ENCODE data around the gene TSPAN9.

TSPAN9 gene

GRCh38 chr12:3250576-3250975 lies 173.4 kb downstream of the TSPAN9 start:
- no peak for DNase-seq (ENCODE audit: low read depth)

DNA sequence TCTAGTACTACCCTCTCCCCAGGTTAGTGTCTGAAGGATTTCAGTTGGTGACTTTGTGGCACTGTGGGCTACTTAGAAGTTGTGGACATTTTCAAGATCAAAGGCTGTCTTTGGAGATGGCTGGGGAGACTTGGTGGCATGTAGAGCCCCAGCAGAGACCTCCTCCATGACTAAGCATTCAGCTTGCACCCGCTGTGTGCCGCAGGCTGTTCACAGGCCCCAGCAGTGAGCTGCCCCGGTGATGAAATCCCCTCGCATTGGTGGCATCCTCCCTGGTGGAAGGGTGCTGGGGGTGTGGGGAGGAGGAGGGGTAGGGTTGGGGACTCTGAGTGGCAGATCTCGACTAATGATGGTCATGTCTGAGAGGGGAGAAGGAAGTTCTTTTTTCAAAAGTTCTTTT lies 173.9 kb downstream of the TSPAN9 start:
- no peak for DNase-seq (ENCODE audit: low read depth)

DNA sequence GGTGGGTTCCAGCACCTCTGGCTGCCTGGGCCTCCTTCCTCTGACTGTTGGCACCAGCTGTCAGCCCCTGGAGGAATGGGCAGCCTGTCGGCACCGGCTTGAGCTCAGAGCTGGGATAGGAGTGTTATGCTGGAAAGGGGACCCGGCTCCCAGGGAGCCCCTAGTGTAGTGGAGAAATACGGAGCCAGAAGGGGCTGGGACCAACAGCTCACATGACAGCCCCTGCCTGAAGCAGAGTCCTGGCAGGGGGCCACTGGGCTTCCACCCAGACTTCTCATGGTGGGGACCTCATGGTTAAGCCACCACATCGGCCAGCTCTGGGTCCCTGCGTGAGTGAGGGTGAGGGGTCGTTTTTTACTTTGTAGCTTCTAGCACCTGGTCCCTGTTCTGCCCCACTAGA lies 174.5 kb downstream of the TSPAN9 start:
- no peak for DNase-seq (ENCODE audit: low read depth)

DNA sequence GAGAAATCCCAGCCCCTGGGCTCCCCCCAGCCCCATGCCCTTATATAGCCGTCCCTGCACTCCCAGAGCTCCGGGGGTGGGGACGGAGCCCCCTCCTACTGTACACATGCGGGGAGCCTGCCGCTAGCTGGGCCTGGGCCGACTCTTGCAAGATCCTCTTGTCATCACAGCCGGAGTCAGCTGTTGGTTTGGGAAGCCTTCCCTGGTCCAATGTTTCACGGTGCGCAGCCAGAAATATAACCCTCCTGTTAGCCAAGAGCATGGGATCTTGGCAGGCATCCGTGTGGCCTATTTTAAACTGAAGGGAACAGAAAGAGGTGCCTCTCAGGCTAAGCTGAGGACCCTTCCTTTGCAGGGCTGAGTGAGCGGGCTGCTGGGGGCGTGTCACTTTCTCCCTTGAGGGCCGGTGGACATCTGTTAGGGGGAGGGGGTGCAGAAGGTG lies 175.3 kb downstream of the TSPAN9 start:
- no peak for DNase-seq (ENCODE audit: low read depth)

DNA sequence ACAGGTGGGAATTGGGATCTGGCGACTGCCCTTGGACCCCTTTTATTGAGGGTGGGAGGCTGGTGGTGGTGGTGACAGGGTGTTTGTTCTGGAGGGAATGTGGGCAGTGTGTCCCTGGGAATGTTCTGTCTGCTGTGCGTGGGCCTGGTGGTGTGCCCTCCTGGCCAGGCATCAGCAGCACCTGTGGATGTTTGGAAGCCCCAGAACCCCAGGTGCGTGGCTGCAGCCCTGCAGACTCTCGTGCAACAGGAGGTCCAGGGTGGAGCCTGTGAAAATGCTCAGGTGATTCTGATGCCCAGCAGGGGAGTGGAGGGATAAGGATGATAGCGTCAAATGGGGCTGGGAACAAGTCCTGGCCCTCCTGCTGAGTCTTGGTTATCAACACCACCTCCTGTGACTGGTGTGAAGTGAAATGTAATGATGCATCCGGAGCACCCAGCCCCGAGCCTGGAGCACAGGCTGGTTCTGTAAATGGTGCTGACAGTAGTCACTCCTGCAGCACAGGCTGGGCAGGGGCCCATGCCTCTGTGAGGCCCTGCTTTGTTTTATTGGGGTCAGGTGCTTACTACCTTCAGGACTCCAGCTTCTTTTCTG lies 176.6 kb downstream of the TSPAN9 start:
- no peak for DNase-seq (ENCODE audit: low read depth)

- DNase-seq (ENCODE audit: low read depth) = no peak
Observed at GRCh38 chr12:3255057-3255456, 177.9 kb downstream of the TSPAN9 start.

- DNase-seq (ENCODE audit: low read depth) = no peak
Observed at GRCh38 chr12:3256103-3256631, 179.0 kb downstream of the TSPAN9 start.

DNA sequence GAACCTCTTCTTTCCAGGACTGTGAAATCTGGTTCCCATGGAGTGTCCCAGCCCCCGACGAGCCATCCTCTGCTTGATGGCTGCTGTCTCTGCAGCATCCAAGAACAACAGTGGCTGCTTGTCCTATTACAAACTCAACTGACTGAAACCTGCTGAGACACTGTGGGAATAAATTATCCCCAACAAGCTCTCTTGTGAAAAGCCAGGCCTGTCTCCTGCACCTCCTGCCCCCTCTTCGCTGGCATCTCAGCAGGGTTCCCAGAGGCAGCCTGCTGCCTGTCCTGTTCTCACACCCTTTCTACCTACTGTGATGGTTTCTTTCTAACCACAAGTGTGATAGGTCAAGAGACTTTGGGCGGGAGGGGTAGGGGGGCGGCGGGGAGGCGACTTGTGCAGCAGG lies 180.2 kb downstream of the TSPAN9 start:
- DNase-seq (ENCODE audit: low read depth) = no peak

GRCh38 chr12:3259973-3260372 lies 182.8 kb downstream of the TSPAN9 start:
- peak; percentile 20 for DNase-seq (ENCODE audit: low read depth)

DNA sequence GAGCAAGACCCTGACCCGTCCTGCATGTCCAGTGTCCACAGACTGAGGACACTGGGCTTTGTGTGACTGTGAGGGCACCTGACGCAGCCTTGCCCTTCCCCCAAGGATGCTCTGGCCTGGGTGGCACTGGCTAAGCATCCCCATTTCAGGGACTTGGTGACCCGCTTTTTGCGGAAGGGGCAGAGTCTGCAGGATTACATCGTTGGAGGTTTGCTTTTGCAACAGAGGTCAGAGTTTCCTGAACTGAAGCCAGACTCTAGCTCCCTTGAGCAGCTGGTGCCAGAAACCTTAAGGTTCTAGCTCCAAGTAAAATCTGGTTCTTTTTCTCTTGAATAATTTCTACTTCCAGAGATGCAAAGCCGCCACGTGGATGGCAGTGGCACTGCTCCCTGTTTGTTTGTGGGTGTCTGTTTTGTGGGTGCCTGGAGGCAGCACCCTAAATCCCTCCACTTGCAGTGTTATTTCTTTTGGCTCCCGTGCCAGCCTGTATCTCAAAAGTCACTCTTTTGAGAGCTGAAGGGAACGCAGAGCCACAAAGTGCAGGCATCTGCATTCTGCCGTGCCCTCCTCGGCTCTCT lies 184.7 kb downstream of the TSPAN9 start:
- peak; percentile 31 for DNase-seq (ENCODE audit: low read depth)

DNA sequence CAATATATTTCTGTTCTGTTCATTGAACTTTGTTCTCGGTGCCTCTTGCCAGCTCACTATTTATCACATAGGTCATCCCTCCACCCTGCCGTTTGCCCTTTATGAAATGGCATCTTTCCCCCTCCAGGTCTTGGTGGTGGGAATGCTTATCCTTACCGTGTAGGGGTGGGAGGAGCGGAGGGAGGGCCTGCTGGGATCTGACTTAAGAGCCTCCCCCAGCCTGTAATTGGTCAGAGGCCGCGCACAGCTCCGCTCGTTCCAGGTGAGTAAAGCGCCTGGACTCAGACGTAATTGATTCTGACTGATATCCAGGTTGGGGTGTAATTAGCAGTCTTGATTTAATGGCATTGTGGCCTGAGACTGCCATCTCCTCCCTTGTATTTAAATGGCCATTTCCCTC lies 185.3 kb downstream of the TSPAN9 start:
- peak; percentile 25 for DNase-seq (ENCODE audit: low read depth)

GRCh38 chr12:3263282-3263681 lies 186.1 kb downstream of the TSPAN9 start:
- DNase-seq (ENCODE audit: low read depth) = no peak

DNA sequence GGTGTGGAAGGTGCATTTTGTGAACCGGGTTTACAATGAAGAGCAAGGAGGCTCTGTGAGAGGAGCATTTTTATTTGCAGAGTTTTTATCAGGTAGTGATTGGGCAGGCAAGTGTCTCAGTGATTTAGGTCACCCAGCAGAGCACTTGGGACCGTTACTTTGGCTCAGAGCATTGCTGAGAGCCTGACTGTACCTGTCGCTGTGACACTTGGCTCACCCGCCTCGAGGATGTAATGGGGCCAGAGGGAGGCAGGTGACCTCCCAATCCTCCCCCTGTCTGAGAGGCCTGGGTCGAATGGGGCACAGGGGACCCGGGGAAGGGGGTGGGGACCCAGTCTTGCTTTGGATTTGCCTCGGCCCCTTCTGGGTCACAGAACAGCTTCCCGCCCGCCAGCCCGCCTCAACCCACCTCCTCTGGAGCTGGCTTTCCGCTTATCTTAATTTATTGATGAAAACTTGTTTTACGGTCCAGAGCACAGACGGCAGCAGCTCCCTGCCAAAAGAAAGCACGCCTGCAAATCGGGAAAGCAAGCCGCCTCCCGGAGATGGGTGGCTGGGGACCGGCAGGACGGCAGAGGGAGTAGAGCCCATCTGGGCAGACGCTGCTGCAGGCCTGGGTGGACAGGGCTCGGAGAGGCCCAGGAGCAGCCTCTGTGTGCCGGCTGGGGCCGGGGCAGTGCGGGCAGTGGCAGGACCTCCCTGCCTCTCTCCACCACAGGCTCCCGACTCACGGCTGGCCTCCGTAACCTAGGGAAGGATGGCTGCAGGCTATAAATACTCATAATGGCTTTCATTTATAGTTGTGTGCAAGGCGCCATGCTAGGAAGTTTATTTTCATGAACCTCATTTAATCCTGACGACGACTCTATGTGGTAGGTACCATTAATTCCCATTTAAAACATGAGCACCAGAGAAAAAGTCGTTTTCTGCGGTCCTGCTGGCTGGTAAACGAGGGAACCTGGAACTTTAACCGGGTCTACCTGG lies 187.1 kb downstream of the TSPAN9 start:
- DNase-seq (ENCODE audit: low read depth) = no peak

DNA sequence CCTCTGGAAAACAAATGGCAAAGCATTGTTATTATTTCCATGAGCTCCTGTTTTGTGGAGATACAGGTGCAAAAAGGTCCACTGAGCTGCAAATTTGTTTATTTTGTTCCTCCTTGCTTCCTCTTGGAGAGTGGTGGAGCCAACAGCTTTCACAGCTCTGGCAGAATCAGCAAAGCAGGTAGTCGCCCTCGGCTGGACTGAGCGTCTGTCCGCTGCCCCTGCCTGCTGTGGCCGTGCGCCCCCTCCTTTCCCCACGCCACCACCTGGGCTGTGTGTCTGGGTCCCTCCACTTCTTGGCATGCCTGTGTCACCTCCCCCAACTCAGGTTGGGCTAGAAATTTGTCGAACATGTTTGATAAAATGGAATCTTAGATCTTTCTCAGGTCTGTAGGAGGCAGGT lies 188.2 kb downstream of the TSPAN9 start:
- no peak for DNase-seq (ENCODE audit: low read depth)

GRCh38 chr12:3266638-3267037 lies 189.5 kb downstream of the TSPAN9 start:
- DNase-seq (ENCODE audit: low read depth) = no peak

GRCh38 chr12:3267690-3268089 lies 190.5 kb downstream of the TSPAN9 start:
- no peak for DNase-seq (ENCODE audit: low read depth)

GRCh38 chr12:3269594-3269993 lies 192.4 kb downstream of the TSPAN9 start:
- DNase-seq (ENCODE audit: low read depth) = no peak

DNA sequence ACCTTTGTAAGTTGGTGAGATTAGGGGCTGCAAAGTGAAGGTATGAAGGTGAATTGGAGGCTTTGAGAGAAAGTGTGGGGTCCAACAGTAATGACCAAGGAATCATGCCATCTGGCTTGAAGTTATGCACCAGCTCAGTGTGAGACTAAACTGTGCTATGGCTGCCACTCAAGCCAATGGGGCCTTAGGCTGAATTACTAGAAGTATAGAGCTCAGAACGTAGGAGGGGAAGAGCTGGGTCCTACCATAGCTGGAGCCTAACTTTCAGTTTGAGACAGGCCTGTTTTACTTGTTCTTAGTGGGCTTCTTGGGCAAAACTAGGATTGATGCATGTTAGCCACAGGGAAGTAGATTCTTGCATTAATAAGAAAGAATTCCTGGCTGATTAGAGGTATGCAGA lies 194.0 kb downstream of the TSPAN9 start:
- DNase-seq (ENCODE audit: low read depth) = no peak

DNA sequence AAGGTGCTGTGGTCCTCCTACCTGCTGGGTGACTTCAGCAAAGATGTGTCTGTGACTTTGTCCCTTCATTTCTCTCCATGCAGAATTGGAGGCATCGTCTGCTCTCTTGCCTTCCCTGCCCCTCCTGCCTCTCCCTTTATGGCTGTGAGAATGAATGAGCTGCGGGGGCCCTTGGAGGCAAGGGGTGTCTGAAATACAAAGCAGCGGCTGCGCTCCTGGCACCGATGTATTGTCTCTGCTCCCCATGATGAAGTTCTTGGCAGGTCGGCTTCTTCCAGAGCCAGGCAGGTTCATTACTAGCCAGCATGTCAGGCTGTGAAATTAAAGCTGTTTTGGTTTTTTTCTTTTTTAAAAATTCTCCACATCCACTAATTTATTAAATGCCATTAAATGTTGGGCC lies 194.5 kb downstream of the TSPAN9 start:
- no peak for DNase-seq (ENCODE audit: low read depth)

DNA sequence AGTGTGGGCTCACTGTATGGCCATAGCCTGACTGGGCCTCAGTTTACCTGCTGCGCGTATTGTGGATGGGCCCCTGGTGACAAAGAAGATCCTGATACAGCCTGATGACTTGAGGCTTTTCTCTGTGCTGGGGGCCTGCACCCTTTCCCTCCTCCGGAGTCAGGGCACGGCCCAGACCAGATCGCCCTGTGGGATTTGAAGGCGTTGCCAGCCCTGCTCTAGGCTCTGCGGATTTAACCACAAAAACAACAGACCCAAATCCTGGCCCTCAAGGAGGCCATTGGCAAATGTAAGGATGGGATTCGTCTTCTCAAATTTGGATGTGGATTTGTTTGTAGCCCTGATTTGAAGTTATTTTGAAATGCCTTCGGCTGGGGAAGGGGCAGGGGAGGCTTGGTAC lies 195.8 kb downstream of the TSPAN9 start:
- DNase-seq (ENCODE audit: low read depth) = no peak

- DNase-seq (ENCODE audit: low read depth) = peak; percentile 45
Observed at GRCh38 chr12:3273409-3273853, 196.3 kb downstream of the TSPAN9 start.

GRCh38 chr12:3274664-3275063 lies 197.5 kb downstream of the TSPAN9 start:
- DNase-seq (ENCODE audit: low read depth) = no peak

All from amniotic epithelial cell (primary cell).